Measurements from ENCODE around the gene NADK. TPM values are rescaled to one million over a fixed set of nuclear protein-coding genes. Genes with fewer than 3 reads are reported as not detected.

The NADK gene
- total RNA-seq, 1 experiment from 2014 or later, result 93.4 TPM

DNA sequence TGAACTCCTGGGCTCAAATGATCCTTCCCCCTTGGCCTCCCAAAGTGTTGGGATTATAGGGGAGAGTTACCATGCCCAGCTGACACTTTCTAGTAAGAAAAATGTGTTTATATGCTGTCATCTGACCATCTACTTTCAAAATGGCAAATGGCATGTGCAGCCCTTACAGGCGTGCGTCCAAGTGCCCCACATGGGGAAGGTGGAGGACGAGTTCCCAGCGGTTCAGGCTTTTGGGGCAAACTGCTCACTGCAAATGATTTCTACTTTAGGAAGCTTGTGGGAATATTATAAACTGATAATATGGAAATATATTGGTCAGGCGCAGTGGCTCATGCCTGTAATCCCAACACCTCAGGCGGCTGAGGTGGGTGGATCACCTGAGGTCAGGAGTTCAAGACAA lies 41.5 kb upstream of the NADK start:
- Histone ChIP-seq H3K79me2 (ENCODE audit: insufficient read depth, low read length) (peaks cover 58% of the 10 kb centered on the region), H3K36me3 (ENCODE audit: control insufficient read depth in 1 of 2, insufficient read depth in 2 of 2, low read length in 2 of 2) (peaks cover 23 to 24% of the 10 kb centered on the region in 2 experiments), H3K4me1 (ENCODE audit: control insufficient read depth in 1 of 2, insufficient read depth in 2 of 2, low read length in 2 of 2) (no peaks in the 10 kb centered on the region), H2AFZ (ENCODE audit: low read depth, low read length, poor library complexity, severe bottlenecking) (no peak overlapping the region), H3K9me3 (ENCODE audit: control insufficient read depth in 1 of 2, insufficient read depth in 1 of 2, low read depth in 1 of 2, low read length in 2 of 2) (no peaks in the 10 kb centered on the region), H3K9me2 (ENCODE audit: insufficient read depth) (no peaks in the 10 kb centered on the region), H3K27ac (ENCODE audit: low read depth, low read length) (no peak overlapping the region), H3K9ac (ENCODE audit: low read length) (no peak overlapping the region), H3K27me3 (ENCODE audit: insufficient read depth, low read length) (no peaks in the 10 kb centered on the region), H3K4me3 (replicated peaks in 1 of 2; ENCODE audit: low read depth in 1 of 2, low read length in 2 of 2) (no peak overlapping the region), H4K20me1 (ENCODE audit: insufficient read depth) (no peaks in the 10 kb centered on the region; the same call in 1 of the 2 replicates), H3K4me2 (ENCODE audit: low read length) (no peak overlapping the region)
- ChIA-PET RAD21 (ENCODE audit: low non-redundant PET in 1 of 2, low total read pairs in 2 of 2, uncharacterized antibody in 2 of 2, unreplicated experiment in 2 of 2) (no interaction called here), CTCF (no interaction called here), POLR2A (no interaction called here)
- no peak for TF ChIP-seq EZH2phosphoT487 (IDR thresholded peaks at IDR 0.05; ENCODE audit: borderline replicate concordance)
- no peak for TF ChIP-seq ATF3 (IDR thresholded peaks at IDR 0.05)
- TF ChIP-seq POLR2AphosphoS5 (IDR thresholded peaks at IDR 0.05; ENCODE audit: low read depth, low read length), result no peak
- no peak for TF ChIP-seq ZNF274 (IDR thresholded peaks at IDR 0.05; ENCODE audit: low read depth, low read length)
- no peak for TF ChIP-seq CEBPB (IDR thresholded peaks at IDR 0.05; ENCODE audit: low read depth)
- no peak for TF ChIP-seq ZFX (IDR thresholded peaks at IDR 0.05)
- no peak for TF ChIP-seq POLR2A (IDR thresholded peaks at IDR 0.05; ENCODE audit: borderline replicate concordance, extremely low read depth, insufficient read depth, insufficient read length)
- TF ChIP-seq EZH2 (IDR thresholded peaks at IDR 0.05), result no peak
- no peak for TF ChIP-seq JUND (IDR thresholded peaks at IDR 0.05)
- BruUV-seq (replicated peaks), result no TSS peak
- intact Hi-C loops (cut with micrococcal nuclease), result no loop called here
- DNase-seq (ENCODE audit: low read depth, low spot score) (no peak), ATAC-seq (no peak)

DNA sequence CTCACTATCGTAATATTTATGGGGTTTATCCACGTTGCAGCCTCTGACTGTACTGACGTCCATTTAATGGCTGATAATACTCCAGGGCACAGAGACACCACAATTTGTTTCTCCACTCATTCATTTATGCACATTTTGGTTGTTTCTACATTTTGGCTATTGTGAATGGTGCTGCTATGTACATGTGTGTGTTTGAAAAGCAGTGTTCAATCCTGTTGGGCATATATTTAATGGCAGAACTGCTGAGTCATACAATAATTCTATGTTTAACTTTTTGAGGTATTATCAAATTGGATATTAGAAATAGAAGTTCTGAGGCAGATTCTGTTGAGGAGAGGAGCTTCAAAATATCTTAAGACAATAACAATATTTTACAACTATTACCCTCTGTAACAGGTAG lies 39.0 kb upstream of the NADK start:
- ChIA-PET POLR2A (no interaction called here), CTCF (no interaction called here), RAD21 (ENCODE audit: low non-redundant PET in 1 of 2, low total read pairs in 2 of 2, uncharacterized antibody in 2 of 2, unreplicated experiment in 2 of 2) (no interaction called here)
- Histone ChIP-seq H3K79me2 (ENCODE audit: insufficient read depth, low read length) (peaks cover 44% of the 10 kb centered on the region), H3K27ac (ENCODE audit: low read depth, low read length) (no peak overlapping the region), H3K36me3 (ENCODE audit: control insufficient read depth in 1 of 2, insufficient read depth in 2 of 2, low read length in 2 of 2) (peaks cover 15 to 38% of the 10 kb centered on the region in 2 experiments), H3K27me3 (ENCODE audit: insufficient read depth, low read length) (no peaks in the 10 kb centered on the region), H3K9ac (ENCODE audit: low read length) (no peak overlapping the region), H3K4me1 (ENCODE audit: control insufficient read depth in 1 of 2, insufficient read depth in 2 of 2, low read length in 2 of 2) (no peaks in the 10 kb centered on the region), H3K4me2 (ENCODE audit: low read length) (no peak overlapping the region), H3K4me3 (replicated peaks in 1 of 2; ENCODE audit: low read depth in 1 of 2, low read length in 2 of 2) (no peak overlapping the region), H2AFZ (ENCODE audit: low read depth, low read length, poor library complexity, severe bottlenecking) (no peak overlapping the region), H4K20me1 (ENCODE audit: insufficient read depth) (no peaks in the 10 kb centered on the region; the same call in 1 of the 2 replicates), H3K9me2 (ENCODE audit: insufficient read depth) (no peaks in the 10 kb centered on the region), H3K9me3 (ENCODE audit: control insufficient read depth in 1 of 2, insufficient read depth in 1 of 2, low read depth in 1 of 2, low read length in 2 of 2) (no peaks in the 10 kb centered on the region)
- TF ChIP-seq FOSL1 (IDR thresholded peaks at IDR 0.05; ENCODE audit: low read depth), result no peak
- no peak for TF ChIP-seq JUND (IDR thresholded peaks at IDR 0.05)
- no peak for TF ChIP-seq MAX (IDR thresholded peaks at IDR 0.05)
- TF ChIP-seq ELF1 (IDR thresholded peaks at IDR 0.05; ENCODE audit: borderline replicate concordance, low read depth), result no peak
- no peak for TF ChIP-seq SIN3A (IDR thresholded peaks at IDR 0.05; ENCODE audit: low read depth)
- TF ChIP-seq ATF3 (IDR thresholded peaks at IDR 0.05), result no peak
- TF ChIP-seq TCF7L2 (IDR thresholded peaks at IDR 0.05; ENCODE audit: borderline replicate concordance, extremely low read depth, insufficient read depth, insufficient read length), result no peak
- DNase-seq (ENCODE audit: low read depth, low spot score), result no peak
- ATAC-seq, result no peak
- no TSS peak for BruUV-seq (replicated peaks)
- intact Hi-C loops (cut with micrococcal nuclease), result no loop called here
